ENCODE data around the gene MMP17. TPM values are rescaled to one million over a fixed set of nuclear protein-coding genes. Genes with fewer than 3 reads are reported as not detected.
"Not testable (repeated sequence)": the region's sequence is repeated elsewhere in the genome, so short reads cannot be mapped to it uniquely, and the experiment has no call there.

The MMP17 gene
- total and polyA plus RNA-seq, 5 experiments from 2014 or later = 0.62 to 1.5 TPM; not detected in 3

DNA sequence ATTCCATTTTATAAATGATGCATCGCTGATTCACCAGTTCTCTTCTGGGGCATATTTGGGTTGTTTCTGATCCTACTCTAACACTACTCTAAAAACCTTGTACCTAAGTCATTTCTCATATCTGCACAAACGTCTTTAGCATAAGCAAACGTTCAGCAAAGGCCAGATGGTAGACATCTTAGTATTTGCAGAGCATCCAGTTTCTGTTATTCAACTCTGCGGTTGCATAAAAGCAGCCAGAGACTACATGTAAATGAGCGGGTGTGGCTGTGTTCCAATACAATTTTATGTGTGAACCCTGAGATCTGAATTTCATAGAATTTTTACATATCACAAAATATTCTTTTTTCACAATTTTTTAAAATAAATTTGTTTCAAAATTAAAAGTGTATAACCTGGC is 22.8 kb upstream of the MMP17 start:
- Mint-ChIP-seq H3K9me3 (no peaks in the 10 kb centered on the region), H3K27ac (no peak overlapping the region), H3K27me3 (no peaks in the 10 kb centered on the region), H3K4me3 (no peak overlapping the region), H3K36me3 (peaks cover 0 to 23% (median 13%) of the 10 kb centered on the region in 3 donors), H3K4me1 (peaks cover 0 to 6% (median 2%) of the 10 kb centered on the region in 4 donors)
- DNase-seq = no peak
- no peak for ATAC-seq
- POLR2A ChIA-PET = no interaction called here

DNA sequence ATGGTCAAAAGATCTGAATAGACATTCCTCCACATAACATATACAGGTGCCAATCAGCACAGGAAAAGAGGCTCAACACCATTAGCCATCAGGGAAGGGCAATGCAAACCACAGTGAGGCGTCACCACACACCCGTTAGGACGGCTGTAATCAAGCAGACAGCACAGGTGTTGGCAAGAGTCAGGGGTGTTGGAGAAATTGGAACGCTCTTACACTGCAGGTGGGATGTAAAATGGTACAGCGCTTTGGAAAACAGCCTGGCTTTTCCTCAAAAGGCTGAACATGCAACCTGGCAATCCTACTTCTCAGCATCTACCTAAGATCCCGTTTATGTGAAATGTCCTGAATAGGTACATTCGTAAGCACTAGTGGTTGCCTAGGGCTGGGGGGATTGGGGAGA is 21.5 kb upstream of the MMP17 start:
- Mint-ChIP-seq H3K27me3 (no peaks in the 10 kb centered on the region), H3K9me3 (peaks cover 0 to under 1% (median 0%) of the 10 kb centered on the region in 9 donors), H3K4me3 (no peak overlapping the region), H3K4me1 (peaks cover 0 to 5% (median 2%) of the 10 kb centered on the region in 4 donors), H3K36me3 (peaks cover 0 to 14% (median 7%) of the 10 kb centered on the region in 3 donors), H3K27ac (peak overlapping the region in 1 of 10 donors; percentile 50)
- ATAC-seq (no peak), DNase-seq (no peak)
- POLR2A ChIA-PET = no interaction called here

DNA sequence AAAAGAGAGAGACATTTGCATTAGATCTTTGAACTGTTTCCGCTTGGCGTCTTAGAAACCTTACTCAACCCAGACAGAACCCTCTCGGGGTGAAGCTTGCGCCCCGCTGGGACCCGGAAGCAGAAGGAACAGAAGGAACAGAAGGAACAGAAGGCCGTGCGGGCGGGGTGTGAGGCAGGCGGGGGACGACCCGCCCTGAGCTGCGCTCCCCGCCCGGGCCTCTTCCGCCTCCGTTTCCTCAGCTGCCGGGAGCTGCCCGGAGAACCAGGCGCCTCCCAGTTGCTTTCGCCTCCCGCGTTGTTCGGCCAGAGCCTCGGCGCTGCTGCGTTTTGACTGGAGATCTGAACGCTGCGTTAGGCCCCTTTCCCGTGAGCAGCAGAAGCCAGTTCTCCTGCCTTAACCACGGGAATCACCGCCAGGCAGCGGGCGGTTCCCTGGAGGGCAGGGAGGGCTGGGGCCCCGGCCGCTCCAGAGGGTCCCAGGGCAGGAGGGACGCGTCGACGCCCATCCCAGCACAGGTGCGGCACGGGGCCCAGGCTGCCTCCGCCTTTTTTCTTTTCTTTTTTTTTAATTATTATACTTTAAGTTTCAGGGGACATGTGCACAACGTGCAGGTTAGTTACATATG is 19.3 kb upstream of the MMP17 start:
- H3K27me3 Mint-ChIP-seq = peaks cover 0 to 2% (median 0%) of the 10 kb centered on the region in 5 donors
- peak overlapping the region; percentile 28 to 85 (median 72) for H3K4me3 Mint-ChIP-seq
- peaks cover 0 to 5% (median 3%) of the 10 kb centered on the region in 4 donors for H3K4me1 Mint-ChIP-seq
- peaks cover 0 to 18% (median 14%) of the 10 kb centered on the region in 3 donors for H3K36me3 Mint-ChIP-seq
- H3K27ac Mint-ChIP-seq = peak overlapping the region in 5 of 10 donors; percentile 51 to 84 (median 75)
- H3K9me3 Mint-ChIP-seq = peaks cover 0 to 16% (median 9%) of the 10 kb centered on the region in 9 donors
- DNase-seq (peak in 4 of 10 donors; percentile 12 to 77 (median 22)), ATAC-seq (peak; percentile 63 to 92)
- POLR2A ChIA-PET = interaction anchor here (1.3 kb wide), 1 partner anchor 98 kb away, joined by 4 read pairs; the partner anchor contains the start of gene SFSWAP

DNA sequence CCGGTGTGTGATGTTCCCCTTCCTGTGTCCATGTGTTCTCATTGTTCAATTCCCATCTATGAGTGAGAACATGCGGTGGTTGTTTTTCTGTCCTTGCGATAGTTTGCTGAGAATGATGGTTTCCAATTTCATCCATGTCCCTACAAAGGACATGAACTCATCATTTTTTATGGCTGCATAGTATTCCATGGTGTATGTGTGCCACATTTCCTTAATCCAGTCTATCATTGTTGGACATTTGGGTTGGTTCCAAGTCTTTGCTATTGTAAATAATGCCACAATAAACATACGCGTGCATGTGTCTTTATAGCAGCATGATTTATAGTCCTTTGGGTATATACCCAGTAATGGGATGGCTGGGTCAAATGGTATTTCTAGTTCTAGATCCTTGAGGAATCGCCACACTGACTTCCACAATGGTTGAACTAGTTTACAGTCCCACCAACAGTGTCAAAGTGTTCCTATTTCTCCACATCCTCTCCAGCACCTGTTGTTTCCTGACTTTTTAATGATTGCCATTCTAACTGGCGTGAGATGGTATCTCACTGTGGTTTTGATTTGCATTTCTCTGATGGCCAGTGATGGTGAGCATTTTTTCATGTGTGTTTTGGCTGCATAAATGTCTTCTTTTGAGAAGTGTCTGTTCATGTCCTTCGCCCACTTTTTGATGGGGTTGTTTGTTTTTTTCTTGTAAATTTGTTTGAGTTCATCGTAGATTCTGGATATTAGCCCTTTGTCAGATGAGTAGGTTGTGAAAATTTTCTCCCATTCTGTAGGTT is 18.5 kb upstream of the MMP17 start:
- peak overlapping the region in 1 of 10 donors; percentile 33 for H3K27ac Mint-ChIP-seq
- POLR2A ChIA-PET = interaction anchor here (1.3 kb wide), 1 partner anchor 99 kb away, joined by 4 read pairs; the partner anchor contains the start of gene SFSWAP

DNA sequence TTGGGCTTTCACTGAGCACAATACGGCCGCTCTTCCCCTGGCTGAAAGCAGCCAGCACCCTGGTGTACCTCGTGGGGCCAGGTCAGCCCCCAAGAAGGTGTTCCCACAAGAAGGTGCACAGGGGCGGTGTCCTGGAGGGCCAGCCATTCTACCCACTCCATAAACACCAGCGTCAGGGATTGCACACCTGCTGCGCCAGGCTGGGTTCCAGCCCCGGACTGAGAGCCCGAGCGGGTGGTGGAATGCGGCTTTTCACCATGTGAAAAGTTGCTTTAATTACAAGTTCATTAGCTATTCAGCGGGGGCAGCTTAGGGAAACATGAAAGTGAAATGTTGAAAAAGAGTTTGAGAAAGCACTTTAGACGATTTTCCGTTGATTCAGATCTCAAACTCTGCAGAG is 17.5 kb upstream of the MMP17 start:
- no peak overlapping the region for H3K27ac Mint-ChIP-seq
- no peak for DNase-seq
- no peak overlapping the region for H3K4me3 Mint-ChIP-seq
- peaks cover 0 to 19% (median 14%) of the 10 kb centered on the region in 3 donors for H3K36me3 Mint-ChIP-seq
- POLR2A ChIA-PET = no interaction called here
- H3K27me3 Mint-ChIP-seq = peaks cover 0 to 2% (median 0%) of the 10 kb centered on the region in 5 donors
- ATAC-seq = no peak
- H3K4me1 Mint-ChIP-seq = peaks cover 0 to 4% (median 1%) of the 10 kb centered on the region in 4 donors
- H3K9me3 Mint-ChIP-seq = peaks cover 0 to 20% (median 10%) of the 10 kb centered on the region in 9 donors

More for the DNA sequence above, 18.5 kb upstream of the MMP17 start:
- Mint-ChIP-seq H3K9me3 (peaks cover 0 to 20% (median 10%) of the 10 kb centered on the region in 9 donors), H3K4me3 (peak overlapping the region in 8 of 10 donors; percentile 34 to 72 (median 58)), H3K36me3 (peaks cover 0 to 19% (median 14%) of the 10 kb centered on the region in 3 donors)
- not testable (repeated sequence) for DNase-seq, ATAC-seq, H3K4me1 Mint-ChIP-seq, H3K27me3 Mint-ChIP-seq

GRCh38 chr12:131815131-131815530 is 13.1 kb upstream of the MMP17 start:
- ATAC-seq = no peak
- H3K36me3 Mint-ChIP-seq = peaks cover 2 to 26% (median 14%) of the 10 kb centered on the region in 3 donors
- peaks cover 0 to 11% (median 2%) of the 10 kb centered on the region in 4 donors for H3K4me1 Mint-ChIP-seq
- no peak overlapping the region for H3K4me3 Mint-ChIP-seq
- no peak overlapping the region for H3K27ac Mint-ChIP-seq
- H3K9me3 Mint-ChIP-seq = peaks cover 0 to 20% (median 10%) of the 10 kb centered on the region in 9 donors
- DNase-seq = no peak
- POLR2A ChIA-PET = no interaction called here
- H3K27me3 Mint-ChIP-seq = peaks cover 0 to 2% (median 0%) of the 10 kb centered on the region in 5 donors

GRCh38 chr12:131816495-131816894 is 11.7 kb upstream of the MMP17 start:
- H3K4me1 Mint-ChIP-seq = peaks cover 0 to 15% (median 2%) of the 10 kb centered on the region in 4 donors
- H3K4me3 Mint-ChIP-seq = no peak overlapping the region
- peaks cover 0 to 4% (median 2%) of the 10 kb centered on the region in 5 donors for H3K27me3 Mint-ChIP-seq
- peaks cover 0 to 20% (median 10%) of the 10 kb centered on the region in 9 donors for H3K9me3 Mint-ChIP-seq
- H3K36me3 Mint-ChIP-seq = peaks cover 2 to 26% (median 14%) of the 10 kb centered on the region in 3 donors
- DNase-seq = no peak
- no peak for ATAC-seq
- POLR2A ChIA-PET = interaction anchor here (0.6 kb wide), 1 partner anchor 80 kb away, joined by 3 read pairs; no protein-coding TSS in a partner anchor
- H3K27ac Mint-ChIP-seq = no peak overlapping the region

DNA sequence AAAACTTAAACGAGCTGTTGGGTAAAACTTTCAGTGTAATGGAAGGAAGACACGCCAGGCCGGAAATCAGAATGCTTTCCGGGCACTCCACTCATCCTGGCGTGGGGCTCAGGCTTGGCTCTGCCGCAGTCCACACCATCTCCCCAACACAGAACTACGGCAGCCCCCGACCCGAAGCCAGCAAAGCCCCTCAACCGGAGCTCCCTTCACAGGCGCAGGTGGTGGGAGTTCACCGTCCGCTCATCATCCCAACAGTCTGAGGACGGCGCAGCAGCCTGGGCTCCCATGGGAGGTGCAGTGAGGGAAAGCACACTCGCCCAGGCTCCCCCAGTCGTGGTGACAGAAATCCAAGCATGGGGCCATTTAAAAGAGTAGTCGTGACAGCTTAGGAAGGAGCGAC is 11.0 kb upstream of the MMP17 start:
- no peak for ATAC-seq
- POLR2A ChIA-PET = no interaction called here

DNA sequence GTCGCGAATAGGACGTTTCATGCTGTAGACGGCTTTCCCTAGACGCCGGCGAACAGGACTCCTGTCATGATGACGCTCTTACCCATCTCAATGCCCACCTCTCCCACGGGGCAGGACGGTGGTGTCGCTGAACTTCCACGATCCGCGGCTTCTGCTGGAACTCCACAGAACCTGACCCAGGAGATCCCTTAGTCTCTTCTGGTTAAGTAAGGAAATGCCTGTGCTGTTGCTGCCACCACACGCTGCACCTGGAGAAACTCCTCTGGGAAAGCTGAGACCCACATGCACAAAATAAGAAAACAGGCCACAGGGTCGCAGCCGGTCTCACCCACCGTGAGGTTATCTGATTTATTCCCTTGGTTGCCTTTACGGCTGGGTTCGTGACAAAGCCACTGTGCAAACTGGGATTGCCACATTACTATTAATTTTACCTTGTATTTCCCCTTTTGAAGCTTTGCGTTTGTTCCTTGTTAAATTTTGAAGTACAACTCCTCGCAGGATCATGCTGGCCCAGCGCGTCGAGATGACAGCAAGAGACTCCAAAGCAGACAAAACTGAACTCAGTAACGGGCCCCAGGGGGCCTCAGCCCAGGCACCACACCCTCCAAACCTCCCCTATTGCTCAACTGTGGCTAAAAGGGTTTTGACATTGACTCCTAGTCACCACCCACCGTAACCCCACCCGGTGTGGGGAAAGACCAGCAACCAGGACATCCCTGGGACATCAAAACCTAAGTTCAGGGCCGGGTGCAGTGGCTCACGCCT is 9.2 kb upstream of the MMP17 start:
- H3K4me1 Mint-ChIP-seq = peaks cover 0 to 15% (median 0%) of the 10 kb centered on the region in 4 donors
- peaks cover 0 to 7% (median 2%) of the 10 kb centered on the region in 3 donors for H3K36me3 Mint-ChIP-seq
- DNase-seq (no peak), ATAC-seq (no peak)
- H3K27me3 Mint-ChIP-seq = peaks cover 0 to 11% (median 2%) of the 10 kb centered on the region in 5 donors
- no peak overlapping the region for H3K27ac Mint-ChIP-seq
- H3K9me3 Mint-ChIP-seq = peaks cover 0 to 4% (median 0%) of the 10 kb centered on the region in 9 donors
- peak overlapping the region in 1 of 10 donors; percentile 33 for H3K4me3 Mint-ChIP-seq
- POLR2A ChIA-PET = no interaction called here

More for the DNA sequence above, 11.0 kb upstream of the MMP17 start:
- Mint-ChIP-seq H3K9me3 (peaks cover 0 to 14% (median 9%) of the 10 kb centered on the region in 9 donors), H3K27me3 (peaks cover 0 to 4% (median 2%) of the 10 kb centered on the region in 5 donors), H3K4me1 (peaks cover 0 to 15% (median 0%) of the 10 kb centered on the region in 4 donors), H3K36me3 (peaks cover 2 to 22% (median 9%) of the 10 kb centered on the region in 3 donors), H3K27ac (no peak overlapping the region), H3K4me3 (peak overlapping the region in 1 of 10 donors; percentile 29)
- DNase-seq = no peak

GRCh38 chr12:131824450-131824849 is 3.7 kb upstream of the MMP17 start:
- H3K9me3 Mint-ChIP-seq = no peaks in the 10 kb centered on the region
- peaks cover 3 to 19% (median 6%) of the 10 kb centered on the region in 4 donors for H3K4me1 Mint-ChIP-seq
- DNase-seq (no peak), ATAC-seq (no peak)
- H3K27me3 Mint-ChIP-seq = peaks cover 13 to 43% (median 29%) of the 10 kb centered on the region in 5 donors
- H3K36me3 Mint-ChIP-seq = peaks cover 0 to 2% (median 0%) of the 10 kb centered on the region in 3 donors
- H3K4me3 Mint-ChIP-seq = no peak overlapping the region
- no peak overlapping the region for H3K27ac Mint-ChIP-seq
- POLR2A ChIA-PET = no interaction called here

DNA sequence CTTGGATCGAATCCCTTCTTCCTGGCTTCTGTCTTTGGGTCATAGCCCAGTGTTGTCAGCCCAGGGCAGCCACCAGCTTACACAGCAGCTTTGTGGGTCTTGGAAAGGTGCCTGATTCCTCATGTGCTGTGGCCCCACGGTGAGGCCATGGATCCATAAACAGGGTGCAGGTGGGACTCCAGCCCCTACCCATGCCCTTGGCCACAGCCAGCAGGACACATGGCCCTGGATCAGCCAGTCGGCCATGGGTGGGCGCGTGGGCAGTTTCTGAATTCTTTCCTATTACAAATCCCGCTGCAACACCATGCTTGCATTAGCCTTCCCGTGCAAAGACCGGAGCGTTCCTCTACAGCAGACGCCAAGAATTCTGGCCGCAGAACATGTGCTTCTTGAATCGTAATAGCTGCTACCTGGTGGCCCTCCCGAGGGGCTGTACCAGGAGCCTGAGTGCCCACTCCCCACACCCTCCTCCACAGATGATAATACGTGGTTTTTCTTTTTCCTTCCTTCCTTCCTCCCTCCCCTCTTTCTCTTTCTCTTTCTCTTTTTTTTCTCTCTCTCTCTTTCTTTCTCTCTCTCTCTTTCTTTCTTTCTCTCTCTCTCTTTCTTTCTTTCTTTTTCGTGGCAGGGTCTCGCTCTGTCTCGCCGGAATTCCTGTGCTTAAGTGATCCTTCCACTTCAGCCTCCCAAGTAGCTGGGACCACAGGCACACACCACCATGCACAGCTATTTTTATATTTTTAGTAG is 2.9 kb upstream of the MMP17 start:
- Mint-ChIP-seq H3K27ac (no peak overlapping the region), H3K27me3 (peaks cover 13 to 45% (median 30%) of the 10 kb centered on the region in 5 donors), H3K9me3 (no peaks in the 10 kb centered on the region), H3K36me3 (peaks cover 0 to 2% (median 0%) of the 10 kb centered on the region in 3 donors), H3K4me3 (peak overlapping the region in 3 of 10 donors; percentile 20 to 32 (median 29)), H3K4me1 (peaks cover 3 to 20% (median 8%) of the 10 kb centered on the region in 4 donors)
- ATAC-seq (no peak), DNase-seq (no peak)
- POLR2A ChIA-PET = interaction anchor here (0.7 kb wide), 1 partner anchor 75 kb away, joined by 6 read pairs; no protein-coding TSS in a partner anchor
